HS-5 (cell line): ENCODE results near the gene PTPRF.
"Not testable (repeated sequence)": the region's sequence is repeated elsewhere in the genome, so short reads cannot be mapped to it uniquely, and the experiment has no call there.

Source experiments
- DNase-seq: peaks from one replicate; pipeline ENCODE4 v3.0.0-alpha.2; 2012; ENCODE audit warnings: low read depth

Gene PTPRF

GRCh38 chr1:43538143-43538487 is 7.4 kb downstream of the PTPRF start:
- DNase-seq: no peak

GRCh38 chr1:43538969-43539368 is 8.3 kb downstream of the PTPRF start:
- DNase-seq: no peak

- DNase-seq: no peak
Measured at GRCh38 chr1:43539726-43540434, 9.2 kb downstream of the PTPRF start.

- no peak for DNase-seq
Measured at GRCh38 chr1:43540653-43541071, 10.0 kb downstream of the PTPRF start.

- DNase-seq: no peak
Measured at GRCh38 chr1:43541141-43541540, 10.5 kb downstream of the PTPRF start.

GRCh38 chr1:43541721-43542401 is 11.2 kb downstream of the PTPRF start:
- no peak for DNase-seq

GRCh38 chr1:43542527-43543458 is 12.1 kb downstream of the PTPRF start:
- no peak for DNase-seq

- no peak for DNase-seq
Measured at GRCh38 chr1:43543567-43543966, 12.9 kb downstream of the PTPRF start.

- DNase-seq: no peak
Measured at GRCh38 chr1:43545339-43545694, 14.6 kb downstream of the PTPRF start.

- DNase-seq: no peak
Measured at GRCh38 chr1:43545695-43546387, 15.2 kb downstream of the PTPRF start.

GRCh38 chr1:43546388-43547100 is 15.9 kb downstream of the PTPRF start:
- no peak for DNase-seq

- DNase-seq: no peak
Measured at GRCh38 chr1:43547538-43548072, 16.9 kb downstream of the PTPRF start.

GRCh38 chr1:43548285-43549271 is 17.9 kb downstream of the PTPRF start:
- no peak for DNase-seq

- not testable (repeated sequence) for DNase-seq
Measured at GRCh38 chr1:43549394-43549793, 18.7 kb downstream of the PTPRF start.

- no peak for DNase-seq
Measured at GRCh38 chr1:43549921-43550597, 19.4 kb downstream of the PTPRF start.

- DNase-seq: no peak
Measured at GRCh38 chr1:43550598-43551246, 20.0 kb downstream of the PTPRF start.

- no peak for DNase-seq
Measured at GRCh38 chr1:43551396-43551888, 20.8 kb downstream of the PTPRF start.

GRCh38 chr1:43552059-43552742 is 21.5 kb downstream of the PTPRF start:
- DNase-seq: no peak
